CD4-positive, alpha-beta memory T cell (primary cell): ENCODE data around the gene ITGBL1. TPM values are rescaled to one million over a fixed set of nuclear protein-coding genes. Genes with fewer than 3 reads are reported as not detected.

Experiments used
- CTCF ChIA-PET: fragments of 350-600 bp; sonication (Branson Sonifier 250); formaldehyde crosslinking; loops from one replicate; lab custom pipeline; 2021; ENCODE audit warnings: inconsistent platforms; ENCODE audit not compliant: partially characterized antibody; lab: Charles Lee
- POLR2A ChIA-PET: fragments of 350-600 bp; sonication (Branson Sonifier 250); formaldehyde crosslinking; loops from one replicate; lab custom pipeline; 2021; ENCODE audit not compliant: partially characterized antibody; lab: Charles Lee
- DNase-seq, 5 donors: peaks; one replicate each; pipeline versions ENCODE4 v3.0.0 to v3.0.0-alpha.2; 2020 to 2022; ENCODE audit warnings: mixed read lengths in 1 of 5
- H3K27ac ChIP-seq: one replicate; pipeline ENCODE4 v1.7.0; 2013; ENCODE audit warnings: low read depth, low read length
- H3K27me3 ChIP-seq: 2 replicates; pipeline ENCODE4 v1.7.0; 2013; ENCODE audit warnings: mild to moderate bottlenecking, low read length, moderate library complexity; ENCODE audit not compliant: insufficient read depth
- H3K36me3 ChIP-seq: 2 replicates; pipeline ENCODE4 v1.7.0; 2013; ENCODE audit warnings: mild to moderate bottlenecking, low read length, moderate library complexity; ENCODE audit not compliant: insufficient read depth
- H3K4me1 ChIP-seq: 2 replicates; pipeline ENCODE4 v1.7.0; 2013; ENCODE audit warnings: mild to moderate bottlenecking, low read length, moderate library complexity; ENCODE audit not compliant: insufficient read depth
- H3K4me3 ChIP-seq, 2 donors: one replicate each; pipeline ENCODE4 v1.7.0; 2013; ENCODE audit warnings: low read length in 2 of 2, mild to moderate bottlenecking in 1 of 2
- H3K9me3 ChIP-seq, 2 donors: one replicate each; pipeline ENCODE4 v1.7.0; 2013; ENCODE audit warnings: low read length in 2 of 2, control low read depth in 1 of 2; ENCODE audit not compliant: control insufficient read depth in 1 of 2
- H3K27ac Mint-ChIP-seq, 7 donors: one replicate each; pipeline ENCODE4 v1.8.0; 2020 to 2021; ENCODE audit warnings: mixed read lengths in 7 of 7, mild to moderate bottlenecking in 6 of 7, inconsistent platforms in 3 of 7, moderate library complexity in 3 of 7
- H3K27me3 Mint-ChIP-seq, 2 donors: one replicate each; pipeline ENCODE4 v1.8.0; 2020 to 2021; ENCODE audit warnings: mixed read lengths in 2 of 2
- H3K36me3 Mint-ChIP-seq, 2 donors: one replicate each; pipeline ENCODE4 v1.8.0; 2020 to 2021; ENCODE audit warnings: mixed read lengths in 2 of 2, inconsistent platforms in 1 of 2, mild to moderate bottlenecking in 1 of 2
- H3K4me1 Mint-ChIP-seq, 4 donors: one replicate each; pipeline ENCODE4 v1.8.0; 2020 to 2021; ENCODE audit warnings: mixed read lengths in 4 of 4, mild to moderate bottlenecking in 1 of 4
- H3K4me3 Mint-ChIP-seq, 8 donors: one replicate each; pipeline ENCODE4 v1.8.0; 2020 to 2021; ENCODE audit warnings: mixed read lengths in 8 of 8, mild to moderate bottlenecking in 7 of 8, moderate library complexity in 6 of 8, inconsistent platforms in 3 of 8
- H3K9me3 Mint-ChIP-seq, 8 donors: one replicate each; pipeline ENCODE4 v1.8.0; 2020 to 2021; ENCODE audit warnings: mixed read lengths in 8 of 8, mild to moderate bottlenecking in 5 of 8, inconsistent platforms in 3 of 8, moderate library complexity in 1 of 8
- intact Hi-C: fragments of 100-400 bp; cut with micrococcal nuclease; formaldehyde crosslinking; loops from one replicate; pipeline ENCODE4 v1.15.1; 2023
- polyA plus RNA-seq, 2 donors: library from polyadenylated mRNA; unstranded; fragments of 300-500 nt; fragmentation: Illumina TruSeq; gene quantifications; one replicate each; pipeline ENCODE4 v1.2.3, GENCODE V29; 2021
- total RNA-seq, 2 experiments: library from RNA; stranded (reverse); gene quantifications; one replicate each; pipeline ENCODE4 v1.2.3, GENCODE V29; 2021

ITGBL1 gene
- total and polyA plus RNA-seq, 4 experiments from 2014 or later, result not detected

GRCh38 chr13:101703081-101703480 is 250.6 kb downstream of the ITGBL1 start:
- Mint-ChIP-seq H3K9me3 (no peaks in the 10 kb centered on the region), H3K4me3 (no peak overlapping the region), H3K27me3 (peaks cover 2 to 10% of the 10 kb centered on the region in 2 donors), H3K36me3 (no peaks in the 10 kb centered on the region), H3K27ac (no peak overlapping the region), H3K4me1 (peaks cover 4 to 11% (median 9%) of the 10 kb centered on the region in 4 donors)
- ChIA-PET POLR2A (no interaction called here), CTCF (no interaction called here)
- Histone ChIP-seq H3K27me3 (no peaks in the 10 kb centered on the region), H3K27ac (no peak overlapping the region), H3K36me3 (no peaks in the 10 kb centered on the region), H3K9me3 (no peaks in the 10 kb centered on the region), H3K4me3 (no peak overlapping the region), H3K4me1 (peaks cover 10% of the 10 kb centered on the region)
- intact Hi-C loops, result no loop called here
- DNase-seq, result no peak

GRCh38 chr13:101703838-101704237 is 251.4 kb downstream of the ITGBL1 start:
- H3K36me3 Mint-ChIP-seq, result no peaks in the 10 kb centered on the region
- H3K9me3 ChIP-seq, result no peaks in the 10 kb centered on the region
- no peak for DNase-seq
- no peak overlapping the region for H3K4me3 Mint-ChIP-seq
- ChIA-PET POLR2A (no interaction called here), CTCF (no interaction called here)
- no peaks in the 10 kb centered on the region for H3K9me3 Mint-ChIP-seq
- H3K4me1 ChIP-seq, result peaks cover 10% of the 10 kb centered on the region
- H3K4me3 ChIP-seq, result no peak overlapping the region
- intact Hi-C loops, result no loop called here
- no peaks in the 10 kb centered on the region for H3K36me3 ChIP-seq
- H3K27ac Mint-ChIP-seq, result no peak overlapping the region
- no peak overlapping the region for H3K27ac ChIP-seq
- H3K27me3 Mint-ChIP-seq, result peaks cover 2 to 10% of the 10 kb centered on the region in 2 donors
- H3K27me3 ChIP-seq, result no peaks in the 10 kb centered on the region
- peaks cover 4 to 11% (median 9%) of the 10 kb centered on the region in 4 donors for H3K4me1 Mint-ChIP-seq

GRCh38 chr13:101706651-101707050 is 254.2 kb downstream of the ITGBL1 start:
- H3K27ac Mint-ChIP-seq, result peak overlapping the region in 3 of 7 donors; percentile 8 to 34 (median 25)
- Histone ChIP-seq H3K4me3 (no peak overlapping the region), H3K27ac (no peak overlapping the region), H3K4me1 (peaks cover 10% of the 10 kb centered on the region), H3K36me3 (no peaks in the 10 kb centered on the region), H3K27me3 (no peaks in the 10 kb centered on the region), H3K9me3 (no peaks in the 10 kb centered on the region)
- no peaks in the 10 kb centered on the region for H3K9me3 Mint-ChIP-seq
- POLR2A ChIA-PET, result interaction anchor here (1.1 kb wide), 1 partner anchor 83 kb away, joined by 4 read pairs; no protein-coding TSS in a partner anchor
- intact Hi-C loops, result no loop called here
- CTCF ChIA-PET, result no interaction called here
- H3K4me3 Mint-ChIP-seq, result peak overlapping the region in 5 of 8 donors; percentile 5 to 64 (median 18)
- peak; percentile 13 to 44 (median 20) for DNase-seq
- H3K27me3 Mint-ChIP-seq, result peaks cover 8 to 10% of the 10 kb centered on the region in 2 donors
- H3K36me3 Mint-ChIP-seq, result no peaks in the 10 kb centered on the region
- H3K4me1 Mint-ChIP-seq, result peaks cover 4 to 11% (median 9%) of the 10 kb centered on the region in 4 donors

GRCh38 chr13:101707659-101708058 is 255.2 kb downstream of the ITGBL1 start:
- Mint-ChIP-seq H3K27me3 (peaks cover 8 to 10% of the 10 kb centered on the region in 2 donors), H3K36me3 (no peaks in the 10 kb centered on the region), H3K4me1 (peaks cover 4 to 11% (median 9%) of the 10 kb centered on the region in 4 donors), H3K9me3 (no peaks in the 10 kb centered on the region), H3K4me3 (no peak overlapping the region), H3K27ac (no peak overlapping the region)
- DNase-seq, result no peak
- H3K36me3 ChIP-seq, result no peaks in the 10 kb centered on the region
- POLR2A ChIA-PET, result no interaction called here
- H3K4me3 ChIP-seq, result no peak overlapping the region
- intact Hi-C loops, result no loop called here
- H3K9me3 ChIP-seq, result no peaks in the 10 kb centered on the region
- CTCF ChIA-PET, result no interaction called here
- no peaks in the 10 kb centered on the region for H3K27me3 ChIP-seq
- H3K4me1 ChIP-seq, result peaks cover 10% of the 10 kb centered on the region
- H3K27ac ChIP-seq, result no peak overlapping the region

GRCh38 chr13:101708115-101708514 is 255.6 kb downstream of the ITGBL1 start:
- Histone ChIP-seq H3K27ac (no peak overlapping the region), H3K9me3 (no peaks in the 10 kb centered on the region), H3K27me3 (no peaks in the 10 kb centered on the region), H3K4me1 (peaks cover 10% of the 10 kb centered on the region), H3K4me3 (no peak overlapping the region), H3K36me3 (no peaks in the 10 kb centered on the region)
- POLR2A ChIA-PET, result no interaction called here
- intact Hi-C loops, result no loop called here
- peaks cover 9 to 10% of the 10 kb centered on the region in 2 donors for H3K27me3 Mint-ChIP-seq
- no peak overlapping the region for H3K27ac Mint-ChIP-seq
- no peaks in the 10 kb centered on the region for H3K9me3 Mint-ChIP-seq
- H3K4me3 Mint-ChIP-seq, result no peak overlapping the region
- no peak for DNase-seq
- H3K36me3 Mint-ChIP-seq, result no peaks in the 10 kb centered on the region
- peaks cover 4 to 11% (median 9%) of the 10 kb centered on the region in 4 donors for H3K4me1 Mint-ChIP-seq
- CTCF ChIA-PET, result no interaction called here

- no peak overlapping the region for H3K4me3 ChIP-seq
- Mint-ChIP-seq H3K36me3 (no peaks in the 10 kb centered on the region), H3K9me3 (no peaks in the 10 kb centered on the region), H3K27ac (no peak overlapping the region), H3K4me1 (peaks cover 4 to 11% (median 9%) of the 10 kb centered on the region in 4 donors), H3K27me3 (peaks cover 7 to 9% of the 10 kb centered on the region in 2 donors), H3K4me3 (no peak overlapping the region)
- H3K27me3 ChIP-seq, result no peaks in the 10 kb centered on the region
- CTCF ChIA-PET, result no interaction called here
- no peaks in the 10 kb centered on the region for H3K36me3 ChIP-seq
- H3K27ac ChIP-seq, result no peak overlapping the region
- intact Hi-C loops, result no loop called here
- no peak for DNase-seq
- no peaks in the 10 kb centered on the region for H3K9me3 ChIP-seq
- POLR2A ChIA-PET, result no interaction called here
- peaks cover 10% of the 10 kb centered on the region for H3K4me1 ChIP-seq
Measured at GRCh38 chr13:101709952-101710351, 257.5 kb downstream of the ITGBL1 start.

- no peak overlapping the region for H3K4me3 Mint-ChIP-seq
- Histone ChIP-seq H3K27ac (no peak overlapping the region), H3K27me3 (no peaks in the 10 kb centered on the region), H3K36me3 (no peaks in the 10 kb centered on the region), H3K4me3 (no peak overlapping the region), H3K9me3 (no peaks in the 10 kb centered on the region), H3K4me1 (peaks cover 7% of the 10 kb centered on the region)
- intact Hi-C loops, result no loop called here
- H3K36me3 Mint-ChIP-seq, result no peaks in the 10 kb centered on the region
- POLR2A ChIA-PET, result no interaction called here
- H3K27ac Mint-ChIP-seq, result no peak overlapping the region
- CTCF ChIA-PET, result no interaction called here
- peaks cover 5 to 9% of the 10 kb centered on the region in 2 donors for H3K27me3 Mint-ChIP-seq
- DNase-seq, result no peak
- peaks cover 4 to 8% (median 7%) of the 10 kb centered on the region in 4 donors for H3K4me1 Mint-ChIP-seq
- no peaks in the 10 kb centered on the region for H3K9me3 Mint-ChIP-seq
Measured at GRCh38 chr13:101711307-101712025, 259.0 kb downstream of the ITGBL1 start.
